Superior temporal gyrus (tissue), 1 donor: ENCODE measurements around the gene TMED6.
A peak's percentile ranks its signal among the peaks of the same experiment; 100 is the strongest.
"Not testable (repeated sequence)": the region's sequence is repeated elsewhere in the genome, so short reads cannot be mapped to it uniquely, and the experiment has no call there.

Experiments
- DNase-seq: peaks from one replicate; pipeline ENCODE4 v3.0.0-alpha.2; 2016; ENCODE audit errors: extremely low spot score

Gene TMED6

GRCh38 chr16:69360070-69360469 lies 8.5 kb upstream of the TMED6 start:
- not testable (repeated sequence) for DNase-seq

GRCh38 chr16:69350536-69351133 lies 951 bp downstream of the TMED6 start:
- DNase-seq = no peak

- no peak for DNase-seq
Observed at GRCh38 chr16:69349536-69349935, 2.0 kb downstream of the TMED6 start.

- no peak for DNase-seq
Observed at GRCh38 chr16:69348222-69348621, 3.4 kb downstream of the TMED6 start.

GRCh38 chr16:69346683-69347082 lies 4.9 kb downstream of the TMED6 start:
- DNase-seq = no peak

GRCh38 chr16:69345923-69346322 lies 5.7 kb downstream of the TMED6 start:
- DNase-seq = no peak

GRCh38 chr16:69344171-69344570 lies 7.4 kb downstream of the TMED6 start:
- DNase-seq = no peak

GRCh38 chr16:69340095-69340644 lies 11.4 kb downstream of the TMED6 start:
- no peak for DNase-seq

- peak; percentile 99 for DNase-seq
Observed at GRCh38 chr16:69339289-69340094, 12.1 kb downstream of the TMED6 start, which contains the start of the genes COG8 and NIP7. Gene COG8 (minus strand): TSS chr16:69339564. CDS start chr16:69339552, 12 bp downstream. Gene NIP7 (plus strand): TSS chr16:69339772. CDS start chr16:69339830, 58 bp downstream.

GRCh38 chr16:69338557-69339288 lies 12.9 kb downstream of the TMED6 start:
- peak; percentile 40 for DNase-seq

GRCh38 chr16:69334696-69335095 lies 16.9 kb downstream of the TMED6 start:
- DNase-seq = no peak

GRCh38 chr16:69330286-69331109 lies 21.1 kb downstream of the TMED6 start, which contains the start of gene PDF:
Gene PDF (minus strand): TSS chr16:69330588. CDS start chr16:69330570, 18 bp downstream.
- peak; percentile 93 for DNase-seq

- DNase-seq = no peak
Observed at GRCh38 chr16:69329369-69330285, 22.0 kb downstream of the TMED6 start.

- no peak for DNase-seq
Observed at GRCh38 chr16:69328854-69329316, 22.7 kb downstream of the TMED6 start.

- DNase-seq = peak; percentile 2
Observed at GRCh38 chr16:69327585-69328310, 23.8 kb downstream of the TMED6 start.

- DNase-seq = no peak
Observed at GRCh38 chr16:69326172-69326873, 25.3 kb downstream of the TMED6 start.

- DNase-seq = no peak
Observed at GRCh38 chr16:69325784-69326171, 25.8 kb downstream of the TMED6 start.

- DNase-seq = no peak
Observed at GRCh38 chr16:69324585-69325253, 26.9 kb downstream of the TMED6 start.
